ENCODE results near the gene OR1D5. TPM values are rescaled to one million over a fixed set of nuclear protein-coding genes. Genes with fewer than 3 reads are reported as not detected.

Gene OR1D5
- total RNA-seq, 1 experiment from 2014 or later, result not detected

- DNase-seq (ENCODE audit: low spot score), result peak; percentile 89
- in situ Hi-C loops (cut with HindIII; ENCODE audit: low sequenced_read_pairs), result no loop called here
These were observed 50.4 kb downstream of the OR1D5 start for GRCh38 chr17:3012926-3013581.

Other genes with a start within 250 kb of the OR1D5 start
- not detected in 2 replicates for gene OR1D2, start 40.8 kb upstream of the OR1D5 start, total RNA-seq (2014; rRNA removed; shearing (Covaris generic))
- gene OR1G1, start 63.9 kb upstream of the OR1D5 start, total RNA-seq (2014; rRNA removed; shearing (Covaris generic)), result not detected in 2 replicates
- gene OR1A2, start 133.9 kb upstream of the OR1D5 start, total RNA-seq (2014; rRNA removed; shearing (Covaris generic)), result not detected in 2 replicates
- not detected in 2 replicates for gene OR1A1, start 144.1 kb upstream of the OR1D5 start, total RNA-seq (2014; rRNA removed; shearing (Covaris generic))
- not detected in 2 replicates for gene OR3A1, start 234.8 kb upstream of the OR1D5 start, total RNA-seq (2014; rRNA removed; shearing (Covaris generic))

Data from G401 (cell line).